CD4-positive, alpha-beta T cell treated with Interleukin-21 for 1 hour (primary cell): Measurements from ENCODE around the gene ST6GAL2.

Experiments used
- DNase-seq: peaks from one replicate; pipeline ENCODE4 v3.0.0-alpha.2; 2020

The ST6GAL2 gene

DNA sequence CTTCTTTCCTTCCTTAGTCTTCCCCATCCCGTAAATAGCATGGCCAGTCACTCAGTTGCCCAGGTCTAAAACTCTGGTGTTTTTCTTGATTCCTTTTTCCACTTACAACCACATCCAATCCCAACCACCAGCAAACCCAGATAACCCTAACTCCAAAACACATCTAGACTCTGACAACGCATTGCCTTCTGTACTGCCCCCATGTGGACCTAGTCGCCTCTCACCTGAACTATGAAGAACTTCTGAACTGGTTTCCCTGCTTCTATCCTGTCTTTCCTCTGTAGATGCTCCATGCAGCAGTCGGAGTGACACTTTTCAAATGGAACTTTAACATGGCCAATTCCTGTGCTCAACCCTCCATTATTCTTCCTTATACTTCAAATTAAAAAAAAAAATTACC is 26.5 kb downstream of the ST6GAL2 start:
- no peak for DNase-seq

DNA sequence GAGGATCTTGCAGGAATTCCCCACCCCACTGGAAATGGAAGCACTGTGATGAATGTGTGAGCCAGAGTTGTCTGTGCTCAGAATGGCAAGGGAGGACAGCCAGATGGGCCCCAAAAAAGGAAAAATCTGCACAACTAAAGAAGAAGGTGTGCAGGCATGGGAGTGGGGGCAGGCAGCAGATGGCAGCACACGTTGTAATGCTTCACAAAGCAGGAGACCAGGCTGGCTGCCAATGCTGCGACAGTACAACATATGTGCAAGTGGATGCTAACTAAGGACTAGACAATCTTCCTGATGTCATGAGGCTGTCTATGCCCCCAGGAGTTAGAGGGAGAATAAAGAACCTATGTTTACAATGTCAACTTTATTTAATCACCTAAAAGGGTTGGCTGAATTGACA is 27.2 kb downstream of the ST6GAL2 start:
- DNase-seq, result no peak

DNA sequence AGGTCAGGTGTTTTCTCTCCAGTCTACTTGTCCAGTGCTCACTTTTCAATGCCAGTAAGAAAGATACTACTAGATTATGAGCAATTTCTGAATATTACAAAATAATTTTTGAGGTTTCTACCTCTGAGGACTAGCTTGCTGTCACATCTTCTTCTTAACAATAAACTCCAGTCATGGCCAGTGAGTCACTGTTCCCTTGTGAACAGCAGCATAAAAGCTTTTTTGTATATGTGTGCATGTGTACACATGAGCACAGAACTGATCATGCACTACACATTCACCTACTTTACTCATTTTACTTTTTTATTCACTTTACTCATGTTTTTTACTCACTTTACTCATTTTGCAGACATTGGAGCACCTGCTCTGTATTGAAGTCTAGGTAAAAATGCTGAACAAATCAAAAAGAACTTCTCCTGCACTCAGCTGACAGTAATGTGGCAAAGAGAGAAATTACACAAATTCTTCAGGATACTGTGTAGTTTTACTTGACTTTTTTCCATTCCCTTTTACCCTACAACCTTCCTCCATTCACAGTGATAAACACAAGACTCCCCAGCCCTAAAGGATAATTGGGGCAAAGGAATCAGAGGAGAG is 28.0 kb downstream of the ST6GAL2 start:
- DNase-seq, result no peak

DNA sequence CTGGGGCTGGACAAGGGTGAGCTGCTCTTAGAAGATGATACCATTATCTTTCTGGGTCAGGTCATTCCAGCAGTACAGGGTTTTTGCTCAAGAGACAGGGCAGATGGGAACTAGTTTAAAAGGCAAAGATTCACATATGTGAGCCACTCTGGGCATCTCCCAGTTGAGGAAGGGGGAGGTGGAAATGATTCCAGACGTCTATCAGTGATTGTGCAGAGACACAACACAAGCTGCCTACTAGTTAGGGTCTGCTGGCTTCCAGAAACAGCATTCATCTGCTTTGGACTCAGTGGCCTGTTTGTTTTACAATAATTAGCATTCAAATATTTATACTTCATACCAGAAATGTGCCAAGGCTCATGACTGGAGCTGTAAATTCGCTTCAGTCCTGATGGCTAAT is 32.3 kb downstream of the ST6GAL2 start:
- DNase-seq, result no peak

DNA sequence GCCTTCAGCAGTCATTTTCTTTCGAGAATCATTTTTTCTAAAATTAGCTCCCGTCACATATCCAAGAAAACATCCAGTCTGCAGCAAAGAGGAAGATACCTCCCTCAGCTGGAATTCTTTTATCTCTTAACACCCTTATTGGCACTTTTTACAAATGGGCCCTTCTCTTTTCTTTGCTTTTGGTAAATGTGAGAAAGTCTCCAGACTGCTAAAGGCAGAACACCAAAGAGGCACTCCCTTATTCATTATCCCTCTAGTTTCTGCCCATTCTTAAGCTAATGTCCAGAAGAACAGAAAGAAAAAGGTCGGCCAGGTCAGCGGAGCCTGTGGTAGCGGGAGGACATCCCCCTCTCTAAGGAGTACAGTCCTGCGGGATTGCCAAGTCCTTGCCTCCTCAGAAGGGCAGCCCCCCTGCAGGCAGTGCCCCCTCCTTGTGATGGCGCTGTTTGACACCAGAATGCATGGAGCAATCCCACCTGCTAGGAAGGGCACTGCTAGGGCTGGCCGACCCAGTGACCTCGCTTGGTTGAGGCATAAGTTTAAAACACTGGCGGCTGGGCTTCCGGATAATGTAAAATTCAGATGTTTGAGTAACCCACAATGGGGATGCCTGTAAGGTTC is 34.0 kb downstream of the ST6GAL2 start:
- no peak for DNase-seq

DNA sequence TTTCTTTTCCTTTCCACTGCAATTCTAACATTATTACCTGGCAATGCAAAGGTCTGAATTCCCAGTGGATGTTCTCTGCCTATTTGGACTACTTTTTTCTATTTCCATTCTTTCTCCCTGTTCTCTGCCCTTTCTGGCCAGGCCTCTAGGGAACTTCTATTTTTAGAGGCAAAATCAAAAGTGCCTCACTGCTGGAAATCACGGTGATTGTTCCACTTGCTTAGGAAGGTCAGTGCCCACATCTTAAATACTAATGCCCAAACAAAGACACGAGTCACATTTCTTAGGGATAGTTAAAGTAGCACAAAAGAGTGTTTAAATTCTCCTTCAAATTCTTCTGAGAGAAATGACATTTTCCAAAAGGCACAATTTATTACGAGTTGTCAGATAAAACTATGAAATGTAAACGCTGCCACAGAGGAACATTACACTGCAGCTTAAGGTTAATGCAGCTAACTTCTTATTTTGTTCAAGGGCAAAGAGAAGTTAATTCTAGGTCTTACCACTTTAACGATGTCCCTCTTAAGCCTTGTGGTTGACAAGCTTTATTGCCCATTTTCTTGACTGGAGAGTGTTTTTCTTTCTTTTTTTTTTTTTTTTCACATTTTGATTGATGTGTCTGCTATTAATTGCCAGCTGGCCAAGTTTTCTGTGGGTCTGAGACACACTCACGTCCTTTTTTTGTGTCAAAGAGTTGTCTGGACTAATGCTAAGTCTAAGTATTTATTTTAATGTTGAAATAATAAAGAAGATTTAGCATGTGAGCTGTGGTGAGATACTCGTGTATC is 34.7 kb downstream of the ST6GAL2 start:
- DNase-seq, result no peak

DNA sequence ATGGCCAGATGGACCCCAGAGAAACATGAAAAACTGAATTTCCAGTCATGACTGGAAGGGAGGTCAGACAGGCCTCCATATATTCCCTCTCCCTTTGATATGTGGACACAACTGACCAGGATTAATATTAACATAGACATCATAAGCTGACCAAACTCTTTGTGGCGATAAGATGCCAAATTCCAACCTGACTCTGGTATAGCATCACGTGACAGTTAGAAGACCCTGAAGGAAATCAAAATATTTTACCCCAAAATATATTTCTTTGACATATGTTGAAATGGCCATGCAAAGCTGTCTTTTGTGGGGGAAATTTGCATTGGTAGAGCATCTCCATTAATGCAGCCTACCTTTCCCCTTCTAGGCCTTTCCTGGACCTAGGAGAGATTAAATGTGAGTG is 36.7 kb downstream of the ST6GAL2 start:
- no peak for DNase-seq

DNA sequence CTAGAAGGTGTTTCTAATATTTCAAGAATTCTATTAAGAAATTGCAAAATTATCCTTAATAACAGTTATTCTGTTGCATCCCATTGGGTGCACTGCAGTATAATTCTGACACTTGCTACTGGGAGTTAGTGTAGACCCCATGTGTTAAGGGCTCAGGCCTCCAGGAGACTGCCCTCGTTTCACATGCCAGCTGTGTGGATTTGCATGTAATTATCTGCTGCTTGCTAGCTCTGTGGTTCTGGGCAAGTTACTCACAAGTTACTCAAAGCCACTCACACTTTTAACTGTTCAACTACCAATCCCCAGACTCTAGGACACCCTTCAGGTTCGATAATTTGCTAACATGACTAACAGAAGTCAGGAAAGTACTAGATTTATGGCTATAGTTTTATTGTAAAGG is 38.6 kb downstream of the ST6GAL2 start:
- no peak for DNase-seq

DNA sequence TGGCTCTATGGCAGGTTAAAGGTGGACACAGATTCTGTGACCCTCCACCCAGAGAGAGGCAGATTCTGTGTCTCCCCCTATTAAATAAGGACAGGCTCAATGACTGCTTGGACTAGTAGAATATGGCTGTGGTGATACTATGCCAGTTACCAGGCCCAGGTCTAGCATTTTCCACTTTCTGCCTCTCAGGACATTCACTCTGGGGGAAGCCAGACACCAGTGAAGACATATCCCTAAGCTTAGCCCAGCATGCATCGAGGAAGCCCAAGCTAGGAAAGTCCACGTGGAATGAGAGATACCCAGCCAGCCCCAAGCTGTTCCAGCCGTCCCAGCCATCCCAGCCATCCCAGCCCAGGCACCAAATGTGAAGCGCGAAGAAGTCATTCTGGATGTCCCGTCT is 40.3 kb downstream of the ST6GAL2 start:
- no peak for DNase-seq

DNA sequence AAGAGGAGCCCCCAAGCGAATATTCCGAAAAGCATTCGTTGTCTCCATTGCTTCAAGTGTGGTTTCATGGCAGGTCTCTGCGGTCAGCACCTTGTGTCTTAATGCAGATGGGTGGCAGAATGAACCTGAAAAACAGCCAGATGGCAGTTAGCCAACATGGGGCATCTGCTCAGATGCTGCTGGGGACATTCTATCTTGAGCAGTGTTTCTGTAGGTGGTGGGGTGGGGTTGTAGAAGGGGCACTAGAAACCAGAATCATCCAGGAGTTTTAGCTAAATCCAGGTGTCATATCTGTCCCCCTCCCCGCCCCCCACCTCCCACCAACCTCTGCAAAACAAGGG is 42.1 kb downstream of the ST6GAL2 start:
- DNase-seq, result no peak

DNA sequence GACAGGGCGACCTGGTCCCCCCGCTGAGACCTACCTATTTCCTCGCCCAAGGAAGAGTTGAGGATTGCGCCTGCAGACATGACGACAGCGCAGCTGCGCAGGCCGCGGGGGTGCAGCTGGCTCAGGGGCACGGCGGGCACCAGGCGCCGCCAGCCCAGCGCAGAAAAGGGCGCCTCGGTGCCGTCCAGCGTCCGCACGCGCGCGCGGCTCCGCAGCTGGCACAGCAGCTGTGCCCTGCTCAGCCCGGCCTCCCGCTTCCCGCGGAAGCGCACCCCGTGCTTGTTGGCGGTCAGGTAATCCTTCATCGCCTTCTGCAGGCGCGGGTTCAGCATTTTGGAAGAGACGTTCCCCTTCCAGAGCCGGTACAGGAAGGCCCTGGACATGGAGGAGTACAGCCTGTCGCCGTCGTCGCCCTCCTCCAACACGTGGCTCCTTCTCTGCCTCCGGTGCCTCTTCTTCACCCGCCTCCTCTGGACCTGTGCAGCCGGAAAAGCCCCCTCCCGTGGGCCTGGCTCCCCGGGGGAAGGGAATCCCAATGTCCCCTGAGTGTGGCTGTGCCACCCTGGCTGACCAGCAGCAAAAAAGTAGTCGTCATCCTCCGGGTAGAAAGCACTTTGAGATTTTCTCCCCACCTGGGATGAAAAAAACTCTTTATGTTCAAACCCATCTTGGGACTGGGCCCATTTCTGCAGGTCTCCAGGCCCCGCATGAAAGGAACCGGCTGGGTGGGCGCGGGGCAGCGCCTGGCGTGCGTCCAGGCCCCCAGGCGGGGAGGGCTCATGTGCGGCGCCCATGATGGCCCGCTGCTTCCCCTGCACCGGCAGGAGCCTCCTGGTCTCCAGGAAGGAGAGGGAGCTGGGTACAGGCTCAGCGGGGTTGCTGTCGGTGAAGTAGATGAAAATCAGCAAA is 42.7 kb downstream of the ST6GAL2 start:
- no peak for DNase-seq

DNA sequence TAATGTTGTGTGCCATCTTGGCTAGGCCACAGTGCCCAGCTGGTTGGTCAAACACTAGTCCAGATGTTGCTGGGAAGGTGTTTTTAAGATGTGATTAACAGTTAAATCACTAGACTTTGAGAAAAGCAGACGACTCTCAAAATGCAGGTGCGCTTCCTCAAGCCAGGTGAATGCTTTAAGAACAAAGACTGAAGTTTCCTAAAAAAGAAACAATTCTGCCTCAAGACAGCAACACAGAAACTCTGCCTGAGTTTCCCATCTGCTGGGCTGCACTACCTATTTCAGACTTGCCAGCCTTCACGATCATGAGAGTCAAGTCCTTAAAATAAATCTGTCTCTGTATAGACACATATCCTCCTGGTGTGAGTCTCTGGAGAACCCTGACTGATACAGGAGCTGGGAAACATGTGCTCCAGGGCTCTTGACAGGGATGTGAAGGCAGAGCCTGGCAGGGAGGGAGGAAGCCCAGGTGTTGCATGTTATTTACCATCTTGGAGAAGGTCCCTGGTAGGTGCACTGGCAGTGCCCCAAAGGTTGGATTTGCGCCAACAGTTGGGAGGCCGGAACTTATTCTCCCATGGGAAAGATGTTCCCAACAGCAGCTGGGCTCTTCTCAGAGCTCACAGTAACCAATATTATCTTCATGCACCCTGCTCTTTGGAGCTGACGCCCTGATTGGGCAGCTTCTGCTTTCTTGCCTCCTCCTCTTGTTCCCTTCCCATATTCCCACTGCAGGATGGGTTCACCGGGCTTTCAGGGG is 43.9 kb downstream of the ST6GAL2 start:
- DNase-seq, result no peak

DNA sequence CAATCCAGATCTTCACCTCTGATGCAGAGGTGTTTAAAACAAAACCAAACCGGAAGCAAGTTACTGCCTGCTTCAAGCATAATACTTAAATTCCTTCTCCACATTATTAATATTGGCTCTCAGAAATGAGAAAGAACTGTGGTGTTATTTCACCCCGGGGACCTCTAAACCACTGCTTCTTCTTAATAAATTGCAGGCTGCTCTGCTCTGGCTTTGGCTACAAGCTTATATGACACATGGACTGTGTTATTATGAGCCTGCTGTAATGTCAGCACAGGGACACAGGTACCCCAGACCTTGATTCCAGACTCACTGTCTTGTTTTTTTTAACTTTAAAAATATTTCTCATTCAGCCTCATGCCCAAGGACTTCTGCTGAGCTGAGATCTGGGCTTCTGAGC is 45.1 kb downstream of the ST6GAL2 start:
- no peak for DNase-seq

DNA sequence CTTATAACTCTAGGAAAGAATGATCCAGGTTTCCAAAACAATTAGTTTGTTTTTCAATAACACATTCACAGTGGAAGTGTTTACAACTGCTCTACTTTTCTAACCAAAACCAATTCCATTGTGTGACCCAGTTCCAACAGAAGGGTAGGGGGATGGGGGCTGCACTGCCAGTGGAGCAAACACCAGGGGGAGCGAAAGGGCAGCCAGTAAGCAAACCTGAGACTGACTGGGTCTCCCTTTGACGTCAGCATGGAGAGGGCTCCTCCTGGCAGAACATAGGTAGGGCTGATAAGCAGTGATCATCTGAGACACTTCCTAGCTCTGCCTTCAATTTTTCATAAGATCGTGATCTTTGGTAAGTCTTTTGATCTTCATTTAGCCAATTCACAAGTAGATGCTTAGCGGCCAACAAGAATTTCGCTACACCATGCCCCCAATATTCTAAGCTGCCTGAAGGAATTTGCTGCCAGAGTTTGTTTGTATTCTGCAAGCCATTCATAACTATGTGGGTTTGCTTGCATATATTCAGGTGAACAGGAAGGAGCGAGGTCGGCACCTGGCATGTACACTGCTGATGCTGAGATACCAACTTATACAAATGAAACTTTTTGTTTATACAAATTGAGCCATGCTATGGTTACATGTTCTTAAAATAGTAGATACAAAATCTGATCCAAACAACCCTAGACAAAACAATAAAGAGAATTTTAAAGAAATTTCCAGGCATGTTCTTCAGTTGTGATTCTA is 45.9 kb downstream of the ST6GAL2 start:
- DNase-seq, result no peak

DNA sequence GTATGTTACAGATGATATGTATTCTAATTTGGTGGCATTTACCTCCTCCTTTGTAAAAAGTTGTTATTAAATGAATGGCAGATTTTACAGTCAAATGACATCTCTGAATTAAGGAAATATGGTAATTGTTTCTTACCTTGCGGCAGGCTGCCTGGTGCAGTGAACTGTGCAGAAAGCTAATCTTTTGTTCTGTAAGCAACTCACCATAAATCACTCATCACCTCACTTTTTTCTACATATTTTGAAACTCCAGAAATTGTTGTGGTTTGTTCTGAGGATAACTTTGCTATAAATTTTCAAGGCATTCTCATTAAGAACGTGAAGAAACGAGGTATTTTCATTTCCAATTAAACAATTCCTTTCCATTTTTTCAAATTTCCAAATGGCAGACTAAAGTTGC is 52.7 kb downstream of the ST6GAL2 start:
- no peak for DNase-seq

DNA sequence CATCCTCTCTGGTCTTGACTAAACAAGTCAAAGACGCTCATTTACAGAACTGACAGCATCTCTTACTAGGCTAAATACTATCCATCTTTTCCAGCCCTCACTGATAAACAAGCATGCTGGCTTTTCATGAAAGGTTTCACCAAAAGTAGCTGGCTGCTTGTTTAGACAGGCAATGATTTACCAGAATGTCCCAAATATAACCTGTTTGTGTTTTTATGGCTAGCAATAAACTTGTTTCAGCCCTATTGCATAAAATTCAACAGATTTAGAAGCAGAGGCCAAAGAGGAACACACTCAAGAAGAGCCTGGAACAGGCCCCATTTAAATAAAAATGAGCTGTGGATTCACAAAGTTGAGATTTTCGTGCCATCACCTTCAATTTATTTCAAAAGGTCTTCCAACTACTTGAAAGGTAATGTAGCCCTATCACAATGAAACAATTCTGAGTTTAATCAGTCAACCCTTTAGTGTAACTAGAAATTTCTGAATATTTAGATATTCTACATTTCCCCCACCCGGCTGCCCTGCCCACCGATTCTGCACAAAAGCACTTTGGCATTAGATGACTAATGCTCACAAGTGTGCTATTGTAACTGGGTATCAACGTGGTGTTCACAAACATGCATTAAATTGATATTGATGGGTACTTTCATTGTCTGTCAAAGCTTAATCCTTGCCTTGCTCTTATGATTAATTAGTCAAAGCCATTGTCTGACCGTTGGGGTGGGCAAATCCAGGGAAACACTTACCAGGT is 54.0 kb downstream of the ST6GAL2 start:
- DNase-seq, result no peak

DNA sequence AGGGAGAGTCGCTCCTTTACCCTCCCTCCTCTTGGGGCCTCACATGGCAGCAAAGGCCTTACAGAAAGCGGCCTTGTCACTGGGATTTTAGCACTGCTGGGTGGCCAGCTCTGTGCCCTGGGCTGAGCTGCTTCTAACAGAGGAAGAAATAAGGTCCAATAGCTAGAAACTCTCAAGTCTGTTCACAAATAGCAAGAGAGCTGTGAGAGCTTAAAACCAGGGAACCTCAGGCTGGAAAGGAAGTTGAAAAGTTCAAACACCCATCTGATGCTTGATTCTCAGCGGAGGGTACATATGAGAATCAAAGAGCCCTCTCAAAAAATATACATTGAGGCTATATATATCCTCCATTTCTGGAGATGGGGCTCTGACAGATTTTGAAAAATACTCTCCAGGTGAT is 54.7 kb downstream of the ST6GAL2 start:
- DNase-seq, result no peak

DNA sequence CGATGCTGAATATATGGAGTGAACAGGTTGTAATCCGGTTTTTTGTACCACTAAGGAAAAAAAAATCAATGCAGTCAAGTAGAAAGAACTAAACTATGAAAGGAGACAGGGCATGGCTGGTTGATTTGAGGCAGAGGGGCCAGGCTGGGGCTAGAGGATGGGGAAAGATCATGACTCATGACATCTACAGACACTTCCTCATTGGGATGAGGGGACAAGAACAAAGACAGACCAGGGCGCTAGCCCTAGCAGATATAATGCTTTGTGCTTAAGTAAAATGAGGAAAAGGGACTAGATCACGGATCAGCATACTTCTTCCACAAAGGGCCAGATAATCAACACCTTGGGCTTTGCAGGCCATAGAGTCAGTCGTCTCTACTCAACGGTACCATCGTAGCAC is 55.8 kb downstream of the ST6GAL2 start:
- DNase-seq, result no peak

DNA sequence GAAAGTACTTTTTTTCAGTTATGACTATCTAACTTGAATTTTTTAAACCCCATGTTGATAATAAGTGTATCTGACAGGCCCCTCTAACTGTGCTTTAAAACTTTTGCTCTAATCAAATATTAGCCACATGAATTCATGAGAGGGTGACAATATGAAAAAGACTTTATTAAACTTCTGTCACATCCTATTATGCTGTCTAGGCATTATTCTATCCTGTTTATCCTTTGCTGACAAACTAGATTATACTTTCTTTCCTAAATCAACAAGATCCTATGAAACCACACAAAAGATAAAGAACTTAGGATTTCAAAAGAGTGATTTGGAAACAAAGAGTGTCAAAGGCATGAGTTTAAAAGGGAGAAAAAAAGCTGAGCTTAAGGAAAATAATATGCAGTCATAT is 57.8 kb downstream of the ST6GAL2 start:
- no peak for DNase-seq

DNA sequence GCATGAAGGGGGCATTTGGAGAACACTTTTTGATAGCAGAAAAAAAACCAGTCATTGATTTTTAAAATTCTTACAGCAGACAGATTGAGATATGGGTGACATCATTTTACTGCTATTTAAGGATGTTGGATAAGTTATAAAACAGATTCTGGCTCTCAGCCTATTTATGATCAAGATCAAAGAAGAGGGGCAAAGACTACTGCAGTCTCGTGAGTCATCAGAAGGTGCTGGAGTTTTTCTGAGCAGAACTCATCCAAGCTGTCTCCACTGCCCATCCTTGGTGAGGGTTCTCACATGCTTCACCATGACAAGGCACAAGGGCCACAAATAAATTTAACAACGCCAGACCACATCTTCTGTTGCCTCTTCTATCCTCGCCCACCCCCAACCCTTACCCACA is 58.8 kb downstream of the ST6GAL2 start:
- no peak for DNase-seq

DNA sequence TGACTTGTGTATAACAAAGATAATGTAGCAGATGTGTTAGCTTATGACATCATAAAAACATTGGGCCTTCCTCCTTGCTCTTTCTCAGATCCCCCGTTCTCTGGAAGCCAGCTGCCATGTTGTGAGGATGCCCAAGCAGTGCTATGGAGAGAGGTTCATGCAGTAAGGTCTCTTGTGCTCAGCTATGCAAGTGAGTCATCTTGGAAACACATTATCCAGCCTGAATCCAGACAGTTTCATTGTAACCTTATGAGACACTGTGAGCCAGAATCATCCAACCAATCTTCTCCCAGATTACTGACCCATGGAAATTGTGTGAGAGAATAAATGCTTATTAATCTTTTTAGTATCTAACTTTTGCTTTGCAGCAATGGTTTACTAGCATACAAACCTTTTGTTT is 60.8 kb downstream of the ST6GAL2 start:
- no peak for DNase-seq
